Measurements from ENCODE around the gene OCA2. TPM values are rescaled to one million over a fixed set of nuclear protein-coding genes. Genes with fewer than 3 reads are reported as not detected.

OCA2 gene
- total RNA-seq, 4 donors from 2014 or later: 0.19 to 1.1 TPM; not detected in 2

DNA sequence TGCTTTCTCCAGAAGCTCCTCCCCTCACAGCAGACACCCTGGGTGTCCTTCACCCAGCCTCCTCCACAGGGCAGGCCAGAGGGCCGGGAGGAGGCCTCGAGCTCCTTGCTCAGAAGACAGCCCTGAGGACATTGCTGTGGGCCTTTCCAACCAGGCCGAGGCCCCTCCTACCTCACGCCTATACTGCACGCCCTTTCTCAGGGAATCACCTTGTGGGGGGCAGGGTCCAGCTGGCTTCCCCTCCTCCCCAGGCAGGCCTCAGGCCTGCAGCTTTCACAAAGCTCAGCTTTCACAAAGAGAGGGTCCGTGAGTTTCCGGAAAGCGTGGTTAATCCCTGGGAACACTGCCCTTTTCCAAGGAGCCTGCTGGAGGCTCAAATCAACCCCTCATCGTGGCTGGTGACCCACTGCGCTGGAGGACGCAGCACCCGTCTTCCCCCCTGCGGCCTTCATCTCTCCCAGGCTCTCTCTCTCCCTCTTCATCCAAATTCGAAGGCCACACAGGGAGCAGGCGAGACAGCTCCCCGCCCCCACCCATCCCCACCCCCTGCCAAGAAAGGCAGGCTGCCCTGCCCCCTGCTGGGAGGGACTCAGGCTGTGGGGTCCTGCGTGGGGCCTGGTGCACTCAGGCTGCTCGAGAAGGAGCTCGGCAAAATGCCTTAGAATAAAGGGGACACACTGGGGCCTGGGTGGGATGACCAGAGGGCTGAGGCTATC lies 79.4 kb downstream of the OCA2 start:
- DNase-seq (ENCODE audit: low spot score) (no peak), ATAC-seq (ENCODE audit: low FRiP score) (no peak)
- TF ChIP-seq, protein P1, sequence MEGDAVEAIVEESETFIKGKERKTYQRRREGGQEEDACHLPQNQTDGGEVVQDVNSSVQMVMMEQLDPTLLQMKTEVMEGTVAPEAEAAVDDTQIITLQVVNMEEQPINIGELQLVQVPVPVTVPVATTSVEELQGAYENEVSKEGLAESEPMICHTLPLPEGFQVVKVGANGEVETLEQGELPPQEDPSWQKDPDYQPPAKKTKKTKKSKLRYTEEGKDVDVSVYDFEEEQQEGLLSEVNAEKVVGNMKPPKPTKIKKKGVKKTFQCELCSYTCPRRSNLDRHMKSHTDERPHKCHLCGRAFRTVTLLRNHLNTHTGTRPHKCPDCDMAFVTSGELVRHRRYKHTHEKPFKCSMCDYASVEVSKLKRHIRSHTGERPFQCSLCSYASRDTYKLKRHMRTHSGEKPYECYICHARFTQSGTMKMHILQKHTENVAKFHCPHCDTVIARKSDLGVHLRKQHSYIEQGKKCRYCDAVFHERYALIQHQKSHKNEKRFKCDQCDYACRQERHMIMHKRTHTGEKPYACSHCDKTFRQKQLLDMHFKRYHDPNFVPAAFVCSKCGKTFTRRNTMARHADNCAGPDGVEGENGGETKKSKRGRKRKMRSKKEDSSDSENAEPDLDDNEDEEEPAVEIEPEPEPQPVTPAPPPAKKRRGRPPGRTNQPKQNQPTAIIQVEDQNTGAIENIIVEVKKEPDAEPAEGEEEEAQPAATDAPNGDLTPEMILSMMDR (IDR thresholded peaks at IDR 0.05): no peak

- ATAC-seq (ENCODE audit: low FRiP score) (no peak), DNase-seq (ENCODE audit: low spot score) (no peak)
- TF ChIP-seq, protein P1 (IDR thresholded peaks at IDR 0.05): no peak
Observed at GRCh38 chr15:28018291-28019044, 80.6 kb downstream of the OCA2 start.

DNA sequence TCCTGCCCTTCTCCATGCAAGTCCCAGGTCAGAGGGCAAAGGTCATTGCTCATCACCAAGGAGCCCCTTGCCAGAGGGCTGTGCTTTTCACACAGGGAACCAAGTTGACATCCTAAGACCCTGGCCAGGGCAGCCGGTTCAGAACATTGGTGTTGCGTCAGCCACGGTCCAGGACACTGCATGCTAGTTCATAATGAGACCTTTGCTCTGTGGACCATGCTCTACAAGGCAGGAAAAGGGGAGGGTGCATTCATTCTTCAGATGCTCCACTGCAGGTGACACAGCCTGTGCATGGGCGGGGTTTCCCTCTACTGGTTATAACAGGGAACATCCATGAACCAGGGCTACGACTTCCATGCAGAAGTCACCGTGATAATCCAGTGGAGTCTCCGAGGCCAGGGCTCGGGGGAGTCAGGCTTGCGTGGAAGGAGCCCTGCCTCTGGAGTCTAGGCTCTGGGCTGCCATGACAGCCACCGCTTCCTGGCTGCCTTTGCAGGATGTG lies 81.6 kb downstream of the OCA2 start:
- ATAC-seq (ENCODE audit: low FRiP score) (no peak), DNase-seq (ENCODE audit: low spot score) (no peak)

DNA sequence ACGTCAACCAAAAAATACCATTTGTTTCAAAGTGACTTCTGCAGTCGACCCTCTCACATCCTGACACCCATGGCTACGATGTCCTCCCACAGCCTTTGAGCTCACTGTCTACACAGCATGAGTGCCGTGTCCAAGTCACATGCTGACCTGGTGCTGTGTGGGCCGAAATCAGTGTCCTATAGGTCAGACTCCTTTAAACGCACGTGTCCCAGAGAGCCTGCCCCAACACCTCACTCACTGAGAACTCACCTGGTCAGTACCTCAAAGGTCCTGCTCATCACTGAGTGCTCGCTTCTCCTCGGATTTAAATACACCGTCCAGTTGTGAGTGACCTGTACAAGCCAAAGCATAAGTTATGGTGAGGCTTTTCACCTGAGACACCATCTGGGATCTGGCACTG lies 83.3 kb downstream of the OCA2 start:
- no peak for DNase-seq (ENCODE audit: low spot score)
- ATAC-seq (ENCODE audit: low FRiP score): no peak
- TF ChIP-seq, protein P1 (IDR thresholded peaks at IDR 0.05): no peak

More for the DNA sequence above, 81.6 kb downstream of the OCA2 start:
- TF ChIP-seq, protein P1 (IDR thresholded peaks at IDR 0.05): no peak

GRCh38 chr15:28014623-28015200 lies 84.4 kb downstream of the OCA2 start:
- TF ChIP-seq, protein P1 (IDR thresholded peaks at IDR 0.05): no peak
- DNase-seq (ENCODE audit: low spot score) (no peak), ATAC-seq (ENCODE audit: low FRiP score) (no peak)

DNA sequence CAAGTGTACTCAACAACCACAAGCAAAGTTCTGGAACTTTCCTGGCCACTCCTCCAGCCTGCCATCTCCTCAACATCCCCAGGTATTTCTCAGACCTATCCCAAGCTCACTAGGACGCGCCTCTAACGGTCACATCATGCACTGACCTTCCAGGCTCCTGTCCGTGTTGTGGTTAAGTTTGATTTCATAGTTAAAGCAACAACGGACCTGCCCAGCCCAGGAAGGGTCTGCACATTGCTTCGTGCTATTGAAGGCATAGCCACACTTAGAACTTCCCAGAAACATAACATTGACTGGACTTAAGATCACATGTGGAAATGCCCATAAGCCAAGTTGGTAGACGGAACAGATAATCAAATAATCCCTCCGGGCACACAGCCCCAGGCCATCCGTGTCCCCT lies 85.1 kb downstream of the OCA2 start:
- TF ChIP-seq, protein P1 (IDR thresholded peaks at IDR 0.05): no peak
- ATAC-seq (ENCODE audit: low FRiP score) (no peak), DNase-seq (ENCODE audit: low spot score) (no peak)

Data from omental fat pad (tissue), 4 donors.